Activated T-cell treated with anti-CD3 and anti-CD28 coated beads for 24 hours (primary cell): Measurements from ENCODE around the gene TTLL4.

Source experiments
- DNase-seq: peaks from one replicate; pipeline ENCODE4 v3.0.0-alpha.2; 2020; ENCODE audit warnings: low read depth

The TTLL4 gene

GRCh38 chr2:218713922-218714321 lies 3.3 kb downstream of the TTLL4 start:
- DNase-seq = no peak

GRCh38 chr2:218716070-218716469 lies 5.4 kb downstream of the TTLL4 start:
- no peak for DNase-seq

- no peak for DNase-seq
Measured at GRCh38 chr2:218717262-218717661, 6.6 kb downstream of the TTLL4 start.

GRCh38 chr2:218718058-218718457 lies 7.4 kb downstream of the TTLL4 start:
- no peak for DNase-seq

GRCh38 chr2:218719457-218719856 lies 8.8 kb downstream of the TTLL4 start:
- no peak for DNase-seq

GRCh38 chr2:218720048-218721041 lies 9.7 kb downstream of the TTLL4 start:
- DNase-seq = no peak

- no peak for DNase-seq
Measured at GRCh38 chr2:218721488-218721887, 10.9 kb downstream of the TTLL4 start.

- DNase-seq = no peak
Measured at GRCh38 chr2:218721934-218722333, 11.3 kb downstream of the TTLL4 start.

- no peak for DNase-seq
Measured at GRCh38 chr2:218722419-218722818, 11.8 kb downstream of the TTLL4 start.

- no peak for DNase-seq
Measured at GRCh38 chr2:218722876-218723785, 12.5 kb downstream of the TTLL4 start.

GRCh38 chr2:218726004-218726574 lies 15.5 kb downstream of the TTLL4 start:
- no peak for DNase-seq

GRCh38 chr2:218727502-218728165 lies 17.0 kb downstream of the TTLL4 start:
- no peak for DNase-seq

GRCh38 chr2:218729640-218730039 lies 19.0 kb downstream of the TTLL4 start:
- no peak for DNase-seq

GRCh38 chr2:218732052-218732760 lies 21.6 kb downstream of the TTLL4 start:
- DNase-seq = no peak

GRCh38 chr2:218732761-218733158 lies 22.1 kb downstream of the TTLL4 start:
- DNase-seq = no peak

GRCh38 chr2:218733171-218734021 lies 22.8 kb downstream of the TTLL4 start:
- DNase-seq = no peak

- DNase-seq = no peak
Measured at GRCh38 chr2:218734190-218734975, 23.7 kb downstream of the TTLL4 start.

GRCh38 chr2:218736531-218736930 lies 25.9 kb downstream of the TTLL4 start:
- no peak for DNase-seq

- DNase-seq = no peak
Measured at GRCh38 chr2:218743068-218743467, 32.4 kb downstream of the TTLL4 start.
